ENCODE results near the gene CNOT3. TPM values are rescaled to one million over a fixed set of nuclear protein-coding genes. Genes with fewer than 3 reads are reported as not detected.

CNOT3 gene
- total RNA-seq, 2 experiments from 2014 or later: 55.1 to 58.4 TPM

DNA sequence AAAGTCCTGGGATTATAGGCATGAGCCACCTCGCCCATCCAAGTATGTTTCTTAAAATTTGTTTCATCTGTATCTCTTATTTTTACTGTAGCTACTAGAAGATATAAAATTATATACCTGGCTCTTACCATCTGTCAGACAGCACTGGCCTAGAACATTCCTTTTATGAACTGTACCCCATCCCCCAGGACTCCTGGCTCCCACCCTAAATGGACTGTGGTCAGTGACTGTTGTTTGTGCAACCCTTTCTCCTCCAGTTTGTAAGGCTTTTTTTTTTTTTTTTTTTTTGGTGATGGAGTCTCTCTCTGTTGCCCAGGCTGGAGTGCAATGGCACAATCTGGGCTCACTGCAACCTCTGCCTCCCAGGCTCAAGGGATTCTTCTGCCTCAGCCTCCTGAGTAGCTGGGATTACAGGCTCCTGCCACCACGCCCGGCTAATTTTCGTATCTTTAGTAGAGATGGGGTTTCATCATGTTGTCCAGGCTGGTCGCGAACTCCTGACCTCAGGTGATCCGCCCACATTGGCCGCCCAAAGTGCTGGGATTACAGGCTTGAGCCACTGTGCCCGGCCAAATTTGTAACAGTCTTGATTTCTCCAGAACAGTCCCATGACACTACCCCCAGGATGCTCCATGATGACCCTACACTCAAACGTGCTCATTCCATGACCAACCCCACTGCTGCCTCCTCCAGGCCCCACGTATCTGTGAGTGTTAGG is 32.4 kb upstream of the CNOT3 start:
- no peaks in the 10 kb centered on the region for H3K27me3 Mint-ChIP-seq (ENCODE audit: low read depth)
- DNase-seq: no peak
- ATAC-seq: no peak
- no peak overlapping the region for H3K4me3 Mint-ChIP-seq
- ChIA-PET CTCF (interaction anchor here (0.9 kb wide), 1 partner anchor 161 kb away, joined by 3 read pairs; no protein-coding TSS in a partner anchor), POLR2A (no interaction called here)
- H3K36me3 Mint-ChIP-seq (ENCODE audit: low read depth): peaks cover 37% of the 10 kb centered on the region
- H3K27ac Mint-ChIP-seq: peak overlapping the region; percentile 21
- peaks cover 27% of the 10 kb centered on the region for H3K4me1 Mint-ChIP-seq (ENCODE audit: low read depth)
- H3K9me3 Mint-ChIP-seq (ENCODE audit: insufficient read depth): no peaks in the 10 kb centered on the region

DNA sequence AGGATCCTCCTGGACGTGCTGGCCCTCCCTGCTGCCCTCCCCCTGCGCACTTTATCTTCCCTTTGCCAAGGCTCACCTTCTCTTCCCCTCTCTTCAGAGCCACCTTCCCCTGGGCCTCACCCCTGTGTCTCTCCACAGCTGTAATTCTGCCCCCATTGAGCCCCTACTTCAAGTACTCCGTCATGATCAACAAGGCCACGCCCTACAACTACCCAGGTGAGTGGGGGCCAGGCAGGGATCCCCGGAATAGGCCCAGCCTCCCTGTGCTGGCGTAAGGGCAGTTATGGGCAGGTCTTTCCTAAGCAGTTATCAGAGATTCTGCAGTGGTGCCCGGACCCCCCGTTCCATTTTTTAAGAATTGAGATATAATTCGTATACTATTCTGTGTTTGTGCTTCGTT is 31.8 kb upstream of the CNOT3 start:
- ChIA-PET CTCF (no interaction called here), POLR2A (no interaction called here)
- DNase-seq (no peak), ATAC-seq (no peak)
- Mint-ChIP-seq H3K27me3 (ENCODE audit: low read depth) (no peaks in the 10 kb centered on the region), H3K9me3 (ENCODE audit: insufficient read depth) (no peaks in the 10 kb centered on the region), H3K4me3 (no peak overlapping the region), H3K4me1 (ENCODE audit: low read depth) (peaks cover 27% of the 10 kb centered on the region), H3K36me3 (ENCODE audit: low read depth) (peaks cover 41% of the 10 kb centered on the region), H3K27ac (peak overlapping the region; percentile 21)

DNA sequence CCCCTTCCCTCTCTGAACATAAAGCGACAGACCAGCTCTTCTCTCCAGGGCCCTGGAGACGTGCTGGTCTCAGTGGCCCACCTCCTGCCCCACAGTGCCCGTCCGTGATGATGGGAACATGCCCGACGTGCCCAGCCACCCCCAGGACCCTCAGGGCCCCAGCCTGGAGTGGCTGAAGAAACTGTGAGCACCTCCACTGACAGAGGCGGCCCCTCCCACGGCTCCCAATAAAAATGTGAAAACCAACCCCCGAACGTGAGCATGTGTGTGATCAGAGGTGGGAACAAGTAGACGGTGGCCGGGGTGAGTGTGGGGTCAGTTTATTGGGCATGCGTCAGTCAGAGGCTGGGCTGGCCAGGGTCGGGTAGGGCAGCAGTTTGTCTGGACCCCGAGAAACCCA is 30.8 kb upstream of the CNOT3 start:
- Mint-ChIP-seq H3K36me3 (ENCODE audit: low read depth) (peaks cover 43% of the 10 kb centered on the region), H3K27me3 (ENCODE audit: low read depth) (no peaks in the 10 kb centered on the region), H3K4me3 (no peak overlapping the region), H3K9me3 (ENCODE audit: insufficient read depth) (no peaks in the 10 kb centered on the region), H3K27ac (no peak overlapping the region), H3K4me1 (ENCODE audit: low read depth) (peaks cover 24% of the 10 kb centered on the region)
- ATAC-seq: no peak
- CTCF ChIA-PET: no interaction called here
- no peak for DNase-seq
- POLR2A ChIA-PET: no interaction called here

DNA sequence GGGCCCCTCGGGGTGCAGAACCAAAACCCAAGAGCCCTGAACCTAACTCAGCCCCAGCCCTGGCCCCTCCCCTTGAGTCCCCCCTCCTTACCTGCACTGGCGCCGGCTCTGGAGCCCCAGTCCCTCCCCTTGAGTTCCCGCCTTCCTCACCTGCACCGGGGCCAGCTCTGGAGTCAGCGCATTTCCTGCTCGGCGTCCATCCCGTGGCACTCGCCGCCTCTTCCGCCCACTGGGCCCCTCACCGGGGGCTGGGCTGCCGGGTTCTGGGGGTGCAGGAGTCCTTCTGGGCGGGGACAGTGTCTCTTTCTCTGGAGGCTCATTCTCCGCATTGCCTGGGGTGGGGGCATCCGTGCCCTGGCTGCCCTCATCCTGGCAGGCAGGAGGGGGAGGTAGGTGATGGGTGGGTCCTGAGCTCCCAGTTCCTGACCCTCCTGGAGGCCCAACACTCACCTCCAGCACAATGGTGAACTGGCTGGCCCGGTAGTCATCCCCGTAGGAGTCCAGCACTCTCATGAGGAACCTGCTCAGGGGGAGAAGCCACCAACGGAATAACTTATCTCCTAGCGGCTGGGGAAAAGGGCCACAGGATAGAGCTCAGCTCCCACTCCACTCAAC is 29.6 kb upstream of the CNOT3 start:
- ATAC-seq (no peak), DNase-seq (no peak)
- peaks cover 49% of the 10 kb centered on the region for H3K36me3 Mint-ChIP-seq (ENCODE audit: low read depth)
- ChIA-PET CTCF (no interaction called here), POLR2A (no interaction called here)
- H3K4me3 Mint-ChIP-seq: no peak overlapping the region
- H3K4me1 Mint-ChIP-seq (ENCODE audit: low read depth): peaks cover 19% of the 10 kb centered on the region
- no peaks in the 10 kb centered on the region for H3K27me3 Mint-ChIP-seq (ENCODE audit: low read depth)
- H3K9me3 Mint-ChIP-seq (ENCODE audit: insufficient read depth): no peaks in the 10 kb centered on the region
- H3K27ac Mint-ChIP-seq: no peak overlapping the region

DNA sequence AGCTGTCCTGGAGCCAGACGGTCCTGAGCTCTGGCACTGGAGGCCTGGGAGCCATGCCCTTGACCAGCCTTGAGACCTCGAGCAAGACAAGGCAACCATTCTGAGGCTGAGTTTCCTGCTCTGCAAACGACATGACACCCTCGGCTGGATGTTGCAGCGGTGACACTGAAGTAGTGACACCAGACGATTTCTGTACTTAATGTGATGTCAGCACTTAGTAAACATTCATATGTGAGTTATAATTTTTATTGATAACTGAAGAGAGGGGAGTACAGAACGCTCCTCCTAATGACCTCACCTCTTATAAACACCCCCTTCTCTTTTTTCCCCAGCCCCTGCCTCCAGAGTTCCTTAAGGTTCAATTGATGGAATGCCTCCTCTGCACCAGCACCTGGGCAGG is 29.1 kb upstream of the CNOT3 start:
- peaks cover 19% of the 10 kb centered on the region for H3K4me1 Mint-ChIP-seq (ENCODE audit: low read depth)
- DNase-seq: no peak
- no peak overlapping the region for H3K27ac Mint-ChIP-seq
- H3K9me3 Mint-ChIP-seq (ENCODE audit: insufficient read depth): no peaks in the 10 kb centered on the region
- ChIA-PET CTCF (no interaction called here), POLR2A (interaction anchor here (0.7 kb wide), 1 partner anchor 8 kb away, joined by 3 read pairs; no protein-coding TSS in a partner anchor)
- H3K4me3 Mint-ChIP-seq: no peak overlapping the region
- H3K27me3 Mint-ChIP-seq (ENCODE audit: low read depth): no peaks in the 10 kb centered on the region
- ATAC-seq: no peak
- peaks cover 51% of the 10 kb centered on the region for H3K36me3 Mint-ChIP-seq (ENCODE audit: low read depth)

DNA sequence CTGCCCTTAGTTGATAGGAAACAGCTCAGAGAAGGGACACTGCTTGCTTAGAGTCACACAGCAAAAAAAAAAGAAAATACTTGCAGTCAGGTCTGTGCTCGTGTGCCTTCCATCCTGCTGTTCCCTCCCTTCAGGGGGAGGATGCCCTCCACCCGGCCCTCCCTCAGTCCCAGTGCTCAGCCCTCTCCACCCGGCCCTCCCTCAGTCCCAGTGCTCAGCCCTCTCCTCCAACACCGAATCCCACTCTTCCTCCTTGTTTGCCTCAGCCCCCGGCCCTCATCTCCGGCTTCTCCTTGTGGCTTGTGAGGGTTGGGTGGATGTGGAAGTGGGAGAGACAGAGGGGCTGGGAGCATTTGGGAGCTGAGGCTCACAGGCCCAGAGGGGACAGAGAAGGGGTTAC is 27.9 kb upstream of the CNOT3 start:
- no peak for ATAC-seq
- Mint-ChIP-seq H3K9me3 (ENCODE audit: insufficient read depth) (no peaks in the 10 kb centered on the region), H3K4me1 (ENCODE audit: low read depth) (peaks cover 24% of the 10 kb centered on the region), H3K27me3 (ENCODE audit: low read depth) (no peaks in the 10 kb centered on the region), H3K4me3 (no peak overlapping the region), H3K27ac (no peak overlapping the region), H3K36me3 (ENCODE audit: low read depth) (peaks cover 59% of the 10 kb centered on the region)
- DNase-seq: no peak
- ChIA-PET POLR2A (no interaction called here), CTCF (no interaction called here)

DNA sequence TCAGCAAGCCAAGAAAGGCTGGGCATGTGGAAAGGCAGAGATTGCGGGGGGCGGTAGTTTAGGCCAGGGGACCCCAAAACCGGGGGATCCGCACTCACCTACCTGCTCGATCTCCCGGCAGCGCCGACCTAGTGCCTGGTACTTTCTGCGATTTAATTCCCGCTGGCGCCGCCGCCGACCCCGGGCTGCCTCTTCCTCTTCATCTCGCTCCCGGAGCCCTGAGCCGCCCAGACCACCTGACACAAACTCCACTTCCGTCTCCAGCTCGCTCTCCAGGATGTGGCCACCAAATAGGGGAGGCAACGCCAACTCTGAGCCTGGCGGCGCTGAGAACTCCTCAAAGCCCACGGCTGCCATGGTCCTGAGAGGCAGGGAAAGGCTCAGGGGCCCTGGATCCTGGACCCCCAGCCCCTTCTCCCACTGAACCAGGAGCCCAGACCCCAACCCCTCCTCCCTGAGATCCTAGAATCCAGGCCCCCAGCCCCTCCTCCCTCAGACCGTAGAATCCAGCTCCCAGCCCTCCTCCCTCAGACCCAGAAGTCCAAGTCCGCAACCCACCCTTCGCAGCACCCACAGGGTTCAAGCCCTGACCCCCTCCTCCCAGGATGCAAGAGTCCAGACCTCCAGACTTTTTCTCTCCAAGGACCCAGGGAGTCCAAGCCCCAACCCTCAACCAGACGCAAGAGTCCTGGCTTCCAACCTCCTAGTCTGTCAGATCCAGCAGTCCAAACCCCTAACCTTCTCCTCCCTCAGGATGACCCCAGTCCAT is 23.0 kb upstream of the CNOT3 start:
- Mint-ChIP-seq H3K27ac (peak overlapping the region; percentile 94), H3K4me3 (peak overlapping the region; percentile 98), H3K27me3 (ENCODE audit: low read depth) (no peaks in the 10 kb centered on the region), H3K36me3 (ENCODE audit: low read depth) (peaks cover 41% of the 10 kb centered on the region), H3K9me3 (ENCODE audit: insufficient read depth) (no peaks in the 10 kb centered on the region), H3K4me1 (ENCODE audit: low read depth) (peaks cover 29% of the 10 kb centered on the region)
- DNase-seq: peak; percentile 84
- POLR2A ChIA-PET: interaction anchor here (1.0 to 2.9 kb wide), 8 partner anchors 10 to 240 kb away, joined by 3 to 21 read pairs (median 8); partner anchors contain the start of genes CNOT3, LENG1, NDUFA3 and OSCAR
- CTCF ChIA-PET: interaction anchor here (1.4 kb wide), 1 partner anchor 22 kb away, joined by 3 read pairs; no protein-coding TSS in a partner anchor
- ATAC-seq: peak; percentile 65

DNA sequence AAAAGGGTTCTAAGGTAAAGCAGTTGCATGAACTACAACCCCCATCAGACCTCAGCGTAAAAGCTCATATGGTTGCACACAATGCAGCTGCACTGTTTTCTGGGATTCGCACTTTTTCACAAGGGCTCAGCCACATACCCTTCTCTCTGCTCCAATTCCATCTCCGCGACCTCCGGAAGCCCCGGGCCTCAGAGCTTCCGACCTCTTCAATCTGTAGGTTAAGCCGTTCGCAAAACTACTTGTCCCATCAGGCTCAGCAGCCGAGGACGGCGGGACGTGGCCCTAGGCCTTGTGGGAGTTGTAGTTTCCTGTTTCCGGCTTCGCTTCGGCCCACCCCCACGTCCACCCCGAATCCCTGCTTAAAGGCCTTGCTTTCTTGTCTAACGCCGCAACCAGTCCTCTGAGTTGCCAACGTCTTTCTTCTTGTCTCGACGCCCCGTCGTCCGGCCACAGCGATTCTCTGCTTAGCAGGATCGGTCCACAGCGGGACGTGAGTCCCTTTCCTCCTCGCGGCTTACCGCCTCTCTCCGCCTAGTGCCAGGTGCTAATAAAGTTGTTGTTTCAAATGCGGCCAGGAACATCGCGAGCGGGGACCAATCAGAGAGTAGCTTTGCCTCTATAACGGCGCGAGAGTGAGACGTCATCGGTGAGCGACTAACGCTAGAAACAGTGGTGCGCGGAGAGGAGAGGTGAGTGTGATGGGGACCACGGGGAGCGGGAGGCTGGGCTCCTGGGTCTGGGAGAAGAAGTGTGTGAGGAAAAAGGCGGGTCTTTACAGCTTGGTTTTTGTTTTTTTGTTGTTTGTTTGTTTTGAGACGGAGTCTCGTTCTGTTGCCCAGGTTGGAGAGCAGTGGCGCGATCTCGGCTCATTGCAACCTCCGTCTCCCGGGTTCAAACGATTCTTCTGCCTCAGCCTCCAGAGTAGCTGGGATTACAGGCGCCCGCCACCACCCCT is 22.2 kb upstream of the CNOT3 start, which contains the start of the genes PRPF31 and TFPT:
TSS of gene PRPF31 (plus strand) at position 646 of the 955 bp plus-strand sequence. CDS start 2,525 bp downstream, outside the sequence.
TSS of gene TFPT (minus strand) at position 549 of the 955 bp plus-strand sequence. CDS start at position 161, 388 bp downstream.
- H3K4me3 Mint-ChIP-seq: peak within 1 kb of the TSS; percentile 98
- peak; percentile 98 for DNase-seq
- peaks cover 29% of the 10 kb centered on the region for H3K4me1 Mint-ChIP-seq (ENCODE audit: low read depth)
- ATAC-seq: peak; percentile 92
- H3K36me3 Mint-ChIP-seq (ENCODE audit: low read depth): peaks cover 37% of the 10 kb centered on the region
- ChIA-PET POLR2A (interaction anchor here (0.6 to 2.9 kb wide), 12 partner anchors 9 to 248 kb away, joined by 3 to 21 read pairs (median 4); partner anchors contain the start of genes CNOT3, LENG1, MYADM and NDUFA3), CTCF (interaction anchor here (1.4 kb wide), 1 partner anchor 21 kb away, joined by 3 read pairs; no protein-coding TSS in a partner anchor)
- no peaks in the 10 kb centered on the region for H3K9me3 Mint-ChIP-seq (ENCODE audit: insufficient read depth)
- peak within 1 kb of the TSS; percentile 94 for H3K27ac Mint-ChIP-seq
- no peaks in the 10 kb centered on the region for H3K27me3 Mint-ChIP-seq (ENCODE audit: low read depth)

DNA sequence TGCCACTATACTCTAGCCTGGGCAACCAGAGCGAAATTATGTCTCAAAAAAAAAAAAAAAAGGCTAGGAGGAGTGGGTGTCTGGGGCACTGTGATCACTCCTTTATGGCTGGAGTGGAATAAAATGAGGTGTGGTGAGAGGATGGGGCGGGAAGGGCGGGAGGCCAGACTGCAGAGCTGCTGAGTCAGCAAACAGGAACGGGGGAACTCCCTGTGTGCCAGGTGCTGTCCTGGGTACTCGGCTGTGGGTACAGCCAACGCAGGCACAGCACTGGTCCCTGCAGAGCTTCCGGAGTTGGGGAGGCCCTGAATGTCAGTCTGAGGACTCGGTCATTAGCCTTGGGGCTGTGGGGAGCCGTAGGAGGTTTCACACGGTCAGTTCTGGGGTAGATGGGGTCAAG is 16.3 kb upstream of the CNOT3 start:
- POLR2A ChIA-PET: no interaction called here
- no peak overlapping the region for H3K4me3 Mint-ChIP-seq
- H3K36me3 Mint-ChIP-seq (ENCODE audit: low read depth): peaks cover 34% of the 10 kb centered on the region
- H3K4me1 Mint-ChIP-seq (ENCODE audit: low read depth): peaks cover 12% of the 10 kb centered on the region
- no peak overlapping the region for H3K27ac Mint-ChIP-seq
- no peak for ATAC-seq
- H3K27me3 Mint-ChIP-seq (ENCODE audit: low read depth): no peaks in the 10 kb centered on the region
- CTCF ChIA-PET: no interaction called here
- H3K9me3 Mint-ChIP-seq (ENCODE audit: insufficient read depth): no peaks in the 10 kb centered on the region
- DNase-seq: no peak

DNA sequence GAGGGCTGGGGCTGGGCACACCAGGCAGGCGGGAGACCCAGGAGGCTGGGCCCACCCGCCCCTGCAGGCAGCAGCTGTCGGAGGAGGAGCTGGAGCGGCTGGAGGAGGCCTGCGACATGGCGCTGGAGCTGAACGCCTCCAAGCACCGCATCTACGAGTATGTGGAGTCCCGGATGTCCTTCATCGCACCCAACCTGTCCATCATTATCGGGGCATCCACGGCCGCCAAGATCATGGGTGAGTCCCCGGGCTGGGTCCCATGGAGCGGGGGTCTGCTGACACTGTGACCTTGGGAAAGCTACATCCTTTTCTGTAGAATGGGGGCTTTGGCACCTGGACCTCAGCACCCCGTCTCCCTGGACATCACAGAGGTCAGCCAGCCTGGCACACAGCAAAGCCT is 13.9 kb upstream of the CNOT3 start:
- H3K4me3 Mint-ChIP-seq: no peak overlapping the region
- no peaks in the 10 kb centered on the region for H3K27me3 Mint-ChIP-seq (ENCODE audit: low read depth)
- no peak overlapping the region for H3K27ac Mint-ChIP-seq
- peaks cover 40% of the 10 kb centered on the region for H3K36me3 Mint-ChIP-seq (ENCODE audit: low read depth)
- no peaks in the 10 kb centered on the region for H3K4me1 Mint-ChIP-seq (ENCODE audit: low read depth)
- ChIA-PET POLR2A (interaction anchor here (2.4 kb wide), 1 partner anchor 8 kb away, joined by 15 read pairs; the partner anchor contains the start of genes PRPF31 and TFPT), CTCF (no interaction called here)
- DNase-seq (no peak), ATAC-seq (no peak)
- no peaks in the 10 kb centered on the region for H3K9me3 Mint-ChIP-seq (ENCODE audit: insufficient read depth)

DNA sequence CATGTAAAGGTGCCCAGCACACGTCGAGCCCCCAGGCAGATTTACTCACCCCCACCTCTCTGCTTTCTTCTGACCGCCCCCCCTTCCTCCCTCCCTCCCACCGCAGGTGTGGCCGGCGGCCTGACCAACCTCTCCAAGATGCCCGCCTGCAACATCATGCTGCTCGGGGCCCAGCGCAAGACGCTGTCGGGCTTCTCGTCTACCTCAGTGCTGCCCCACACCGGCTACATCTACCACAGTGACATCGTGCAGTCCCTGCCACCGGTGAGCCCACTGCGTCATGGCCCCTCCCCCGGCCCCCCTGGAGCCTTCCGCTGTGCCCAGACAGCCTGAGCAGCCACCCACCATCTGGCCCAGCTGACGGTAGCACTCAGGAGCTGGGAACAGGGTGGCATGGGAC is 13.2 kb upstream of the CNOT3 start:
- H3K4me1 Mint-ChIP-seq (ENCODE audit: low read depth): no peaks in the 10 kb centered on the region
- CTCF ChIA-PET: no interaction called here
- peaks cover 41% of the 10 kb centered on the region for H3K36me3 Mint-ChIP-seq (ENCODE audit: low read depth)

More for the DNA sequence above, 13.2 kb upstream of the CNOT3 start:
- Mint-ChIP-seq H3K27me3 (ENCODE audit: low read depth) (no peaks in the 10 kb centered on the region), H3K4me3 (no peak overlapping the region), H3K9me3 (ENCODE audit: insufficient read depth) (no peaks in the 10 kb centered on the region), H3K27ac (no peak overlapping the region)
- no peak for DNase-seq
- POLR2A ChIA-PET: interaction anchor here (2.4 kb wide), 1 partner anchor 9 kb away, joined by 15 read pairs; the partner anchor contains the start of genes PRPF31 and TFPT
- no peak for ATAC-seq

Measured in activated CD8-positive, alpha-beta T cell treated with anti-CD3 and anti-CD28 coated beads, Interleukin-2, amount 10 ng/mL, durations not matched to agents 7 days and 5 days (primary cell).